Measurements from ENCODE around the gene SMAD3. TPM values are rescaled to one million over a fixed set of nuclear protein-coding genes. Genes with fewer than 3 reads are reported as not detected.
A peak's percentile ranks its signal among the peaks of the same experiment; 100 is the strongest.

The SMAD3 gene
- total and polyA plus RNA-seq, 8 donors = 30.9 to 53.6 (median 50.4) TPM

GRCh38 chr15:67127965-67128364 lies 62.6 kb downstream of the SMAD3 start:
- peaks cover 18 to 77% of the 10 kb centered on the region in 2 donors for H3K4me1 ChIP-seq
- ATAC-seq (peak; percentile 20), DNase-seq (no peak)
- H3K27me3 ChIP-seq = no peaks in the 10 kb centered on the region
- intact Hi-C loops (cut with DNase I) = no loop called here
- H3K36me3 ChIP-seq = no peaks in the 10 kb centered on the region
- no peak overlapping the region for H3K4me3 ChIP-seq
- no peak for TF ChIP-seq CTCF (IDR thresholded peaks at IDR 0.05)
- H3K9me3 ChIP-seq = no peaks in the 10 kb centered on the region
- H3K27ac ChIP-seq = no peak overlapping the region

- DNase-seq = no peak
- no peak overlapping the region for H3K4me3 ChIP-seq
- intact Hi-C loops (cut with DNase I) = no loop called here
- peaks cover 34 to 77% of the 10 kb centered on the region in 2 donors for H3K4me1 ChIP-seq
- H3K36me3 ChIP-seq = no peaks in the 10 kb centered on the region
- H3K27ac ChIP-seq = no peak overlapping the region
- no peak for TF ChIP-seq CTCF (IDR thresholded peaks at IDR 0.05)
- H3K9me3 ChIP-seq = no peaks in the 10 kb centered on the region
- no peaks in the 10 kb centered on the region for H3K27me3 ChIP-seq
- ATAC-seq = no peak
These were observed 64.8 kb downstream of the SMAD3 start for GRCh38 chr15:67130166-67130565.

GRCh38 chr15:67130673-67131601 lies 65.5 kb downstream of the SMAD3 start:
- H3K9me3 ChIP-seq = no peaks in the 10 kb centered on the region
- no peak overlapping the region for H3K4me3 ChIP-seq
- H3K27ac ChIP-seq = no peak overlapping the region
- intact Hi-C loops (cut with DNase I) = no loop called here
- no peak for TF ChIP-seq CTCF (IDR thresholded peaks at IDR 0.05)
- DNase-seq = no peak
- no peaks in the 10 kb centered on the region for H3K27me3 ChIP-seq
- H3K36me3 ChIP-seq = no peaks in the 10 kb centered on the region
- H3K4me1 ChIP-seq = peaks cover 35 to 76% of the 10 kb centered on the region in 2 donors
- ATAC-seq = peak; percentile 8

- Histone ChIP-seq H3K9me3 (no peaks in the 10 kb centered on the region), H3K27ac (no peak overlapping the region), H3K4me1 (peaks cover 29 to 70% of the 10 kb centered on the region in 2 donors), H3K4me3 (no peak overlapping the region), H3K27me3 (no peaks in the 10 kb centered on the region), H3K36me3 (no peaks in the 10 kb centered on the region)
- no peak for ATAC-seq
- no peak for DNase-seq
- intact Hi-C loops (cut with DNase I) = no loop called here
- no peak for TF ChIP-seq CTCF (IDR thresholded peaks at IDR 0.05)
These were observed 66.9 kb downstream of the SMAD3 start for GRCh38 chr15:67132276-67132675.

GRCh38 chr15:67133026-67133425 lies 67.6 kb downstream of the SMAD3 start:
- DNase-seq (no peak), ATAC-seq (no peak)
- peaks cover 34 to 71% of the 10 kb centered on the region in 2 donors for H3K4me1 ChIP-seq
- TF ChIP-seq CTCF (IDR thresholded peaks at IDR 0.05) = no peak
- no peak overlapping the region for H3K4me3 ChIP-seq
- no peaks in the 10 kb centered on the region for H3K27me3 ChIP-seq
- intact Hi-C loops (cut with DNase I) = no loop called here
- no peaks in the 10 kb centered on the region for H3K9me3 ChIP-seq
- no peak overlapping the region for H3K27ac ChIP-seq
- H3K36me3 ChIP-seq = no peaks in the 10 kb centered on the region

All from left lung (tissue), 10 donors.